HG02885 (cell line): ENCODE data around the gene ROBO1.
"Not testable (repeated sequence)": the region's sequence is repeated elsewhere in the genome, so short reads cannot be mapped to it uniquely, and the experiment has no call there.

Source experiments
- ATAC-seq: cut with Tn5 transposase; IDR thresholded peaks from one replicate; pipeline ENCODE4 v1.9.1; 2021; ENCODE audit warnings: mild to moderate bottlenecking; ENCODE audit not compliant: unreplicated experiment, poor library complexity

The ROBO1 gene

GRCh38 chr3:79199966-79200365 is 567.8 kb downstream of the ROBO1 start:
- ATAC-seq: no peak

- no peak for ATAC-seq
Measured at GRCh38 chr3:79187426-79187825, 580.4 kb downstream of the ROBO1 start.

GRCh38 chr3:79184251-79184650 is 583.5 kb downstream of the ROBO1 start:
- no peak for ATAC-seq

- no peak for ATAC-seq
Measured at GRCh38 chr3:79183496-79183895, 584.3 kb downstream of the ROBO1 start.

- no peak for ATAC-seq
Measured at GRCh38 chr3:79178471-79179180, 589.2 kb downstream of the ROBO1 start.

- no peak for ATAC-seq
Measured at GRCh38 chr3:79175870-79176269, 591.9 kb downstream of the ROBO1 start.

DNA sequence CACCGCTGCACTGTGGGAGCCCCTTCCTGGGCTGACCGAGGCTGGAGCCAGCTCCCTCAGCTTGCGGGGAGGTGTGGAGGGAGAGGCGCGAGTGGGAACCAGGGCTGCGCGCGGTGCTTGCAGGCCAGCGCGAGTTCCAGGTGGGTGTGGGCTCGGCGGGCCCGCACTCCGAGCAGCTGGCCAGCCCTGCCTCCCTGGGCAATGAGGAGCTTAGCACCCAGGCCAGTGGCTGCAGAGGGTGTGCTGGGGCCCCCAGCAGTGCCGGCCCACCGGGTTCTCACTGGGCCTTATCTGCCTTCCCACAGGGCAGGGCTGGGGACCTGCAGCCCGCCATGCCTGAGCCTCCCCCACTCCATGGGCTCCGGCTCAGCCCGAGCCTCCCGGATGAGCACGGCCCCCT is 594.5 kb downstream of the ROBO1 start:
- not testable (repeated sequence) for ATAC-seq

GRCh38 chr3:79172241-79172640 is 595.6 kb downstream of the ROBO1 start:
- no peak for ATAC-seq

- no peak for ATAC-seq
Measured at GRCh38 chr3:79170021-79170420, 597.8 kb downstream of the ROBO1 start.

DNA sequence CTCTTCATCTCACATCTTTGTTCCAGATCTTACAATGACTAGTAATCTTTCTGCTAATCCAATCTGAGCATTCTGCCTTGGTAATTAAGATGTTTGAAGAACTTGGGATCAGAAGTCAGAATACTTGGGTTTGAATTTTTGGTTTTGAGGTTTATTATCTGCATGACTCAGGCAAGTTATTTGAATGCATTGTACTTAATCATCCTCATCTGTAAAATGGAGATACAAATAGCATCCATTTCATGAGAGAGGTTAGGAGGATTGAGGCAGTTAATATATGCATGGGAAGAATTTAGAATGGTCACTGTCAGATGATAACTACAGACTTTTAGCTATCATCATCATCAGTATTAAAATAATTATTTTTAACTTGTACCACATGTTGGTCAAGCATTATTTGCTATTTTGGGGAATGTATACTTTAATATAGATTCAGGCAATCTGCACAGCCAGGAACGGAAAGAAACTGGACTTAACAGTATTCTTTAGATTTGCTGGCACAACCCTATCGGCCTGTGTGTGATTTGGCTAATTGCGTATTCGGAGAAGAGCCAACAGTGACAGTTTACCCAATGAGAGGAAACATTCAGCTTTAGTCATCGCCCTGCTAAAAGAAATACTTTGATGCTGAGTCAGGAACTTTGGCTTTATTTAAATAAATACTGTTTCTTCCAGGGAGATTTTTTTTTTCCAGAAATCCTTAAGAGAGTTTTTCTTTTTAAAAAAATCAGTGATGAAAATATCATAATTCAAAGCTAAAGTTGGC is 600.0 kb downstream of the ROBO1 start:
- ATAC-seq: no peak

- ATAC-seq: no peak
Measured at GRCh38 chr3:79162653-79163052, 605.1 kb downstream of the ROBO1 start.

DNA sequence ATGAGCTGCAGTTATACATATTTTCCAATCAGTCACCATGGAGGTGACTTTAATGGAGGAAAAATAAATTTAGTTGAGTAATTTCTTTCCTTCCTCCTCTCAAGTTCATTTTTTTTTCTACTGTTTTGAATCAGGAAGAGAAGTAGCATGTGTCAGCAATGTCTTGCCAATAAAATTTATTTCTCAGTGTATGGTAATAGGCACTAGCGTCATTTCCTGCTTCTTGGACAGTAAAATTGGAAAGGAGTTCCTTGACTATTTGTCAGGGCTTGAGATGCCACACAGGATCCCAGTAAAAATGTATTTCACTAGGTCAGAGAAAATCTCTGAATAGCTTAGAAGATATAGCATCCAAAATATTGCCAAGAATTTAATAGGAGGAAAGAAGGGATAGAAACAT is 605.9 kb downstream of the ROBO1 start:
- ATAC-seq: no peak

- ATAC-seq: no peak
Measured at GRCh38 chr3:79160421-79160820, 607.4 kb downstream of the ROBO1 start.

DNA sequence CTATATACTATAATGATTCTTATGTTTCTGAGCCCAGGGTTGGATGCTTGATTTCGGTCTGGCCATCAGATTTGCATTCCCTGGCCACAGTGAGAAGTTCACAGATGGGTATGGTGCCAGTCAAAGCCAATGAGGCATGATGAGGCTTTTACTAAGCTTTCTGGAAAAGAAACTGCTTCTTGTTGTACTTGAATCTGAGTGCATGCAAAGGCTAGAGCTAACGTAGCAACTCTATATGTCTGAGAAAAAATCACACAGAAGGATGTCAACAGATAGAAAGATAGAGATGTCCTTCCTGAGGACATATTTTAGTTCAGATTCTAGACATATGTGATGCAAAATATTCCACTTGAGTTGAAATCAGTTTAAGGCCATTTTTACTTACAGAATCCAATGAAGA is 608.1 kb downstream of the ROBO1 start:
- no peak for ATAC-seq

GRCh38 chr3:79157191-79157590 is 610.6 kb downstream of the ROBO1 start:
- ATAC-seq: no peak

GRCh38 chr3:79154865-79155264 is 612.9 kb downstream of the ROBO1 start:
- ATAC-seq: no peak

DNA sequence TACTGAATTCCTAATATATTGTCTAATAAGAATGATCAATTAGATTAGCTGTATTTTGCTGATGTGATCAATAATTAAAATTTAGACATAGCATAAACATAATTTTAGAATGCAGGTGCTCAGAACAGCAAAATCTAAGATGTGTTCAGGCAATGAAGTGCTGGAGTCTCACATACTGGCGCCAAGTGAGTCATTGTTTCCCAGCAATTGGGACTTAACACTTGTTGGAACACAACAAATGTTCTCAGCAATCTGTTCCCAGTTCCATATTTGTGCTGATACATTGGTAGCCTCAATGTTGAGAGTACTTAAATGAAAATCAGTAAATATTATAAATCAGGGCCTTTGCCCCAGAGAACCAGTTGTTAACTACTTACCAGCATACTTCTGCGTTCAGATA is 619.0 kb downstream of the ROBO1 start:
- no peak for ATAC-seq

GRCh38 chr3:79146024-79146423 is 621.8 kb downstream of the ROBO1 start:
- ATAC-seq: no peak

- ATAC-seq: no peak
Measured at GRCh38 chr3:79140708-79141107, 627.1 kb downstream of the ROBO1 start.

DNA sequence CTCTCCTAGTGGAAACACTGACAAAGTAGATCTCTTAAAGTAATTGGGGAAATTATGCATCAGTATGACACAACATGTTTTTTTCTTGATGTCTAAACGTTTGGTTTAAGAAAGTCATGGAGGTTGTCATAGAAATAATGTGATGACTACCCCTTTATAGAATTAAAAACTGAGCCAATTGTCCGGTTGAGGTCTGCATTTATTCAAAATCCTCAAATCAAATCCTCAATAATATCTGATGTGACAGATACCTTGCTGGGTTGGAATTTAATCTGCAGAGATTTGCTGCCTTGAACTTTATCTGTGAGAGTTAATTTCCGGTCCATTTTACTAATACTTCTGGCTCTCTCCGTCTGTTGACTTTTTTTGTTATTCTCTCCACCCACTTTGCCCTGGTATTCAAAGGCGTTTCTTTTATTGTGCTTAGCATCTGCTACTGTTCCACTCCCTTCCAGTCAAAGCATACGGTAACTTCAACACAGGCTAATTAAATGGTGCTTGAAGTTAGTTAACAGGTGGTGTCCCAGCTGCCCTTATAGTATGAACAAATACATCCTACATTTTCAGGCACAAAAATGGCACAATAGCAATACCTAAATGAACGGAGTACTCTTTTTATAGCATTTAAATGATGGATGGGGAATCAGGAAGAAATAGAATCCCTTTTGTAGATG is 628.3 kb downstream of the ROBO1 start:
- ATAC-seq: no peak

GRCh38 chr3:79125313-79125984 is 642.3 kb downstream of the ROBO1 start:
- no peak for ATAC-seq
